Measurements from ENCODE around the gene MAGT1. TPM values are rescaled to one million over a fixed set of nuclear protein-coding genes. Genes with fewer than 3 reads are reported as not detected.

The MAGT1 gene
- total RNA-seq, result 68.4 TPM

GRCh38 chrX:77894921-77895886, at the start of gene MAGT1:
TSS of gene MAGT1 (minus strand) at chrX:77895435. CDS start at chrX:77895410, 25 bp downstream.

GRCh38 chrX:77910108-77910840, 15.0 kb upstream of the MAGT1 start, which contains the start of gene ATP7A:
TSS of gene ATP7A (plus strand) at chrX:77910693. CDS start at chrX:77971642, 60,949 bp downstream.

GRCh38 chrX:77899081-77899828, 4.0 kb upstream of the MAGT1 start, which contains the start of gene COX7B:
TSS of gene COX7B (plus strand) at chrX:77899468. CDS start at chrX:77899554, 86 bp downstream.

GRCh38 chrX:77785486-77786364, 109.5 kb downstream of the MAGT1 start, which contains the start of gene ATRX:
TSS of gene ATRX (minus strand) at chrX:77786216. CDS start at chrX:77786001, 215 bp downstream.

Small RNAs within 50 kb of the gene (small RNA-seq; reads per million reads assigned to genes)
- gene RN7SL460P (ENCODE audit: low replicate concordance) (not detected), gene RNU6-854P (ENCODE audit: low replicate concordance) (not detected)

Other genes with a start within 250 kb of the MAGT1 start
- 108 TPM for gene ATRX, start 109.2 kb downstream of the MAGT1 start, total RNA-seq
- gene COX7B, start 4.0 kb upstream of the MAGT1 start, total RNA-seq, result 238 TPM
- gene ATP7A, start 15.3 kb upstream of the MAGT1 start, total RNA-seq, result 18.9 TPM
- gene PGAM4, start 74.2 kb upstream of the MAGT1 start, total RNA-seq, result not detected
- 179 TPM for gene PGK1, start 208.8 kb upstream of the MAGT1 start, total RNA-seq
- 21.4 TPM for gene TAF9B, start 244.2 kb upstream of the MAGT1 start, total RNA-seq

Data from metanephros (tissue), 2 donors.